GM11168 (cell line): ENCODE measurements around the gene HECTD1.
"Not testable (repeated sequence)": the region's sequence is repeated elsewhere in the genome, so short reads cannot be mapped to it uniquely, and the experiment has no call there.

Experiments used
- in situ Hi-C: fragments of 300-500 bp; cut with MboI; formaldehyde crosslinking; loops from one replicate; pipeline ENCODE4 v1.12.0; 2022; ENCODE audit warnings: low sequenced_read_pairs; ENCODE audit not compliant: unreplicated experiment

The HECTD1 gene

DNA sequence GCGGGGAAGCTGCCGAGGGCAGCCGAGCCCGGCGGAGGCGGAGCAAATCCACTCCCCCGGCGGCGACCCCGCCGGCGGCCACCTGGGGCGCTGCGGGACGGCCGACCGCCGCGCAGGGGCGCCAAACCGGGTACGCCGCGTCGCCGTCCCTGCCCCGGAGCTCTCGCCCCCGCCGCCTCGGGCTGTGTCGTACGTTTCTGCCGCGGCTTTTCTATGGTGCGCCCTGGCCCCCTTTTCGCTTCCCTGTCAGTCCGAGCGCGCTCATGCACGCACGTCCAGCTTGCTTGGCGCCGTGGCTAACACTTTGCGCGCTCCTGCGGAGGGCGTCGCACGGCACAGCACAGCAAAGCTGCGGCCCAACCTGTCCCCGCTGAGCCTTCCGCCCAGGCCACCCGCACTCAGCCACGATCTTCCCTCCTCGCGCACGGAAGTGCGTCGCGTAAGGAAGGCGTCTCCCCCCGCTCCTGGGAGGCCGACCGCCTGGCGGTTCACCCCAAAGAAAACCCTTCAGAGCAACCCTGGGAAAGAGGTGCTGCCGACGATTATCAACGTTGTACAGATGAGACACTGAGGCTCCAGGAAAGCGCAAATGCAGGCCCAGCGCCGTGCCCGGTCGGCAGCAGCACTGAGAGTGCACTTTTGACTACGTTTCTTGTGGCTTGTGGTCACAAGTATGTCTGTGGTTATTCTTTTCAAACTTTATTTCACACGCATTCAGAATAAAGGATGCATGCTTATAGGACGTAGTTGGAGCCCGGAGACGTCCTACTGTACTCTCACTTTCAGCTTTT, at the start of gene HECTD1:
Gene HECTD1 (minus strand): TSS at position 39 of the 791 bp plus-strand sequence. CDS start 1,857 bp downstream, outside the sequence.
- in situ Hi-C loops: no loop called here

DNA sequence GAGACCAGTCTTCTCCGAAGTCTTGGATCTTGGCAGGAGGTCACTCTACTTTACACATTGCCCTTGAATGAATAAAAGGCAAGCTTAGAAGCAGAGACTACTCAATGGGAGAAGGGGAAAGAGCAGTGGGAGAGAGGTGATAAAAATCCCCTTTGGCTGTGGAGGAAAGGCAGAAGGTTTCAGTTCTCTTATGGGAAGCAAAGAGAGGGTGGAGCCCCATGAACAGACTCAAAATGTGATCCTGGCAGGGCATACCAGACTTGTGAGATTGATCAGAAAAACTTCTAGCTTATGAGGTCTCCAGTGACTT, 49.6 kb upstream of the HECTD1 start:
- in situ Hi-C loops: no loop called here

DNA sequence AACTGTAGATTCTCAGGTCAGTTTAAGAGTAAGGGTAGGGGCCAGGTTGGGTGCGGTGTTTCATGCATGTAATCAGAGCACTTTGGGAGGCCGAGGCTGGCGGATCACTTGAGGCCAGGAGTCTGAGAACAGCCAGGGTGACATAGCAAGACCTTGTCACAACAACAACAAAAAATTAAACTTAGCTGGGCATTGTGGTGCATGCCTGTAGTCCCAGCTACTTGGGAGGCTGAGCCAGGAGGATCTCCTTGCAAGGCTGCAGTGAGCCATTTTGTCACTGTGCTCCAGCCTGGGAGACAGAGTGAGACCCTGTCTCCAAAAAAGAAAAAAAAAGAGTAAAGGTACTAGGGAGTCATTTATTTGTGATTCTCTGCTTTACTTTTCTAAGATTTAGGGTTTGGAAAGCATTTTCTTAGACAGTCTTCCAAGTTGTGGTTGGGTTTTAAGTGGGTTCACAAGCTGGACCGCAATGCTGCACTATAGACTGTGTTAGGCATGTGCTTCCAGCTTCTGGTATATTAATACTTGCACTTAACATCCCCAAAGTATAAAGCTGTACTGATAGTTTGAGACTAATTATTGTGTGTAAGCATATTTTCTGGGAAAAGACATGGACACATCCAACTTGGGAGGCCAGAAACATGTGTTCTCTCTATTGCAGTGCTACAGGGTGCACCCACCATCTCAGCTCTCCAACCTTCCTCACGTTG, 49.1 kb upstream of the HECTD1 start:
- in situ Hi-C loops: no loop called here

DNA sequence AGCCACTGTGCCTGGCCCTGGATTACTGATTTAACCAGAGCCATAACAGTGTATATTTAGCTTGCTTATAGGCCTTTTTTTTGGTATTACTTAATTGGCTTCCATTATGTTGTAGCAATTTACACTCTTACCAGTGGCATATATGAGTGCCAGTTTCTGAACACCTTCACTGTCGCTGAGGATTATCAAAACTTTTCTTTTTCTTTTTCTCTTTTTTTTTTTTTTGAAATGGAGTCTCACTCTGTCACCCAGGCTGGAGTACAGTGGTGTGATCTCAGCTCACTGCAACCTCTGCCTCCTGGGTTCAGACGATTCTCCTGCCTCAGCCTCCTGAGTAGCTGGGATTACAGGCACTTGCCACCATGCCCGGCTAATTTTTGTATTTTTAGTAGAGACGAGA, 48.3 kb upstream of the HECTD1 start:
- in situ Hi-C loops: not testable (repeated sequence)

DNA sequence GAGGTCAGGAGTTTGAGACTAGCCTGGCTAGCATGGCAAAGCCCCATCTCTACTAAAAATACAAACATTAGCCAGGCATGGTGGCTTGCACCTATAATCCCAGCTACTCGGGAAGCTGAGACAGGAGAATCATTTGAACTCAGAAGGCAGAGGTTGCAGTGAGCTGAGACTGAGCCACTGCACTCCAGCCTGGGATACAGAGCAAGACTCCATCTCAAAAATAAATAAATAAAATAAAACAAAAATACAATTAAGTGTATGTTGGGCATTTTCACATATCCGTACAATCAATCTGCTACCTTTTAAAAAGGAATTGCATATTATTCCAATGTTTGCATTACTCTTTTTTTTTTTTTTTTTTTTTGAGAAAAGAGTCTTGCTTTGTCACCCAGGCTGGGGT, 47.7 kb upstream of the HECTD1 start:
- in situ Hi-C loops: no loop called here

DNA sequence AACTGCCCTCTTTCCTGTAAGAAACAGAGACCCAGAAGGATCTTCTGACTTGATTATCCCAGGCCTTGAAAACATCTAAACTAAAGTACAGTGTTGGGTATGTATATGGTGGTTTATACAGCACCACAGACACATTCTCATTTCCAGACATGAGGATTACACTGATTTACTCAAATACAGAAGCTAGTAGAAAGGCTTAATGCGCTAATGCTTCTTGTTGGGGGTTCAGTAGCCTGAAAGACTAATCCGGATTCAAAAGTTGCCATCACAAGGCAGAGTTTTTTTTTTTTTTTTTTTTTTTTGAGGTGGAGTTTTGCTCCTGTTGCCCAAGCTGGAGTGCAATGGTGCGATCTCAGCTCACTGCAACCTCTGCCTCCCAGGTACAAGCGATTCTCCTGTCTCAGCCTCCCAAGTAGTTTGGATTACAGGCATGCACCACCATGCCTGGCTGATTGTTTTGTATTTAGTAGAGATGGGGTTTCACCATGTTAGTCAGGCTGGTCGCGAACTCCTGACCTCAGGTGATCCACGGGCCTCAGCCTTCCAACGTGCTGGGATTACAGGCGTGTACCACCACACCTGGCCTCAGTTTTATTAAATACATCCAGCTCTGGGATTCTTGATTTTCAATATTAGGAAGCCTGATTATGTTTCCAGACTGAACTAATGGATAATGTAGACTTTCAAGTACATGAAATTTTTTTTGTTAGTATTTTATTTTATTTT, 46.3 kb upstream of the HECTD1 start:
- in situ Hi-C loops: no loop called here

DNA sequence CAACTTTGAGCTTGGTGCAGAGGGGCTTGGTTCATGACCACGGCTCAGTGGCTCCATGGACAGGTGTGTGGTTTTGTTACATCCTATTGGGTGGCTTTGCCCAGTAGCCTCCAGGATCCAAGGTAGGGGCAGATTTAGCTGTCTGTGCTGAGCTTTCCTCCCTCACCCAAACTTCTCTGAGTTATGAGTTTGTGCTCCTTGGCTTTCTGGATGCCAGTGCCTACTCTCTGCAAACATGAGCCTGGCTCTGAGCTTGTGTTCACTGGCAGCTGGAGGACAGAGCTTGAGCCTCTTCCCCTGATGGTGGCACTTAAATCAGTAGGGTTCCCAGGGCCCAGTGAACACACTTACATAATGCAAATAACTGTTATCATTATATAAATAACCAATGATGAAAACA, 45.3 kb upstream of the HECTD1 start:
- in situ Hi-C loops: no loop called here

DNA sequence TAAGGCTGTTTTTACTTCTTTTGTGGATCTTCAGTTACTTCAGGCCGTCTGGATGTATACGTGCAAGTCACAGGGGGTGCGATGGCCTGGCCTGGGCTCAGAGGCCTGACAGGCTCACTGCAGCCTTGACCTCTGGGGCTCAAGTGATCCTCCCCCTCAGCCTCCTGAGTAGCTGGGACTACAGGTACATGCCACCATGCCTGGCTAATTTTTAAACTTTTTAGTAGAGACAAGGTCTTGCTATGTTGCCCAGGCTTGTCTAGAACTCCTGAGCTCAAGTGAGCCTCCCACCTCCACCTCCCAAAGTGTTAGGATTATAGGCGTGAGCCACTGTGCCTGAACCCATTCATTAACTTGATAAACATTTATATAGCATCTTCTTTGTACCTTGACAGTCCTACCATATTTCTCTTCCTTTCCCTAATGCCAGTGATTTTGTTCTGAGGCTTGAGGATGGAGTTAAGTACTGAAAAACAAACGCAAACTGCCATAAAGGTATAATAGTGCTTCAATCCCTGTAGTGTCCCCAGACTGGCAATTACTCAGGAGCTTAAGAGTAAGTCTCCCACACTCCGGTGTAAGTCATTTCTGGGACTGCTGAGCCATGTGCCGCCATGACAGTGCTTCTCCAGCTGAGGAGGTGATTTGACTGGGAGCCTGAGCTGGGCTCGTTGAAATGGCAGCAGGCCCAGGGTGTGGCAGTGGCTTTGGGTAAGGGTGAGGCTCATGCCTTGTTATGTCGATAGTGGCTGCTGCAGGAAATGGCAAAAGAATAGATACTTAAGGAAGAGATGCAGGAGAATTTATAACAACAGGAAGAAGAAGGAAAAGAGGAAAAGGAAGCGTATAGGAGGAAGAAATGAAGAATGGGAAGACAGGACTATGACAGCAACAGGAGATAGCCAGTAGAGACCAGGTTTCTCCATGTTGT, 43.7 kb upstream of the HECTD1 start:
- in situ Hi-C loops: no loop called here

DNA sequence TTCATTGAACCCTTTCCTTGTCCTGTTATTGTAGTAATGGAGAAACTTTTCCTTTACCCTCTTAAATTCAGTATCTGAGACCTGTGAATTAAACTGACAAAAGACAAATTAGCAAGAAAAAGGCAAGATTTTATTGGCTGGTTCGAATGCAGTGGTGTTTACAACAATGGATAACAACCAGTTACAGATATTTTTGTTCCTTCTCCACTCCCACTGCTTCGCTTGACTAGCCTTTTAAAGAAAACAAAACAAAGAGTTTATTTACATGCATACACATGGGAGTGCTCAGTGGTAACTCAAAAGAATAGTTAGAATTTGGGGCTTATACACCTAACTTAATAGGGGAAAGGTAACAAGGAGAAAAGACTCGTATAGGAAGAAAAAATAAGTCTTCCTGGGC, 37.0 kb upstream of the HECTD1 start:
- in situ Hi-C loops: no loop called here

DNA sequence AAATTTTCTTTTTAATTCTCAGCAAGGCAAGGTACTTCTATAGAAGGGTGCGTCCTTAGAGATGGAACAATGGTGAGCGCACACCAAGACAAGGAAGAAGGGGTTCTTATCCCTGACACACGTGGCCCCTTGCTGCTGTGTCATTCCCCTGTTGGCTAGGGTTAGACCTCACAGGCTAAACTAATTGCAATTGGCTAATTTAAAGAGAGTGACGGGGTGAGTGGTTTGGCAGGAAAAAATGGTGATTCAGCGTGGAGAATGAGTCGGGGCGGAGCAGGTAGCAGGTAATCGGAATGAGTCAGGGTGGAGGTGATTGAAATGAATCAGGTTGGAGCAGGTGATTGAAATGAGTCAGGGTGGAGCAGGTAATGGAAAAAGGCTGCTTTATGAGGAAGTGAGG, 36.3 kb upstream of the HECTD1 start:
- in situ Hi-C loops: no loop called here

DNA sequence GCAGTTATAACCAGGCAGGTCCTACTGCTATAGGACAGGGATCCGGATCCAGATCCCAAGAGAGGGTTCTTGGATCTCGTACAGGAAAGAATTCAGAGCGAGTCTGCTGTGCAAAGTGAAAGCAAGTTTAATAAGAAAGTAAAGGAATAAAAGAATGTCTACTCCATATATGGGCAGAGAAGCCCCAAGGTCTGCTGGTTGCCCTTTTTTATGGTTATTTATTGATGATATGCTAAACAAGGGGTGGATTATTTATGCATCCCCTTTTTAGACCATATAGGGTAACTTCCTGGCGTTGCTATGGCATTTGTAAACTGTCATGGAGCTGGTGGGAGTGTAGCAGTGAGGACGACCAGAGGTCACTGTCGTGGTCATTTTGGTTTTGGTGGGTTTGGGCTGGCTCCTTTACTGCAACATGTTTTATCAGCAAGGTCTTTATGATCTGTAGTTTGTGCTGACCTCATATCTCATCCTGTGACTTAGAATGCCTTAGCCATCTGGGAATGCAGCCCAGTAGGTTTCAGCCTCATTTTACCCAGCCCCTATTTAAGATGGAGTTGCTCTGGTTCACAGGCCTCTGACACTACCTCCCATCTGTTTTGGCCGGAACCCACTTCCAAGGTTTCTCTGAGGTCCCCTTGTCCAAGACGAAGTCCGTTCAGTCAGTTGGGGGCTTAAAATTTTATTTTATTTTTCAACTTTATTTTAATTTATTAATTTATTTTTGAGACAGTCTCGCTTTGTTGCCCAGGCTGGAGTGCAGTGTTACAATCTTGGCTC, 34.8 kb upstream of the HECTD1 start:
- in situ Hi-C loops: not testable (repeated sequence)

DNA sequence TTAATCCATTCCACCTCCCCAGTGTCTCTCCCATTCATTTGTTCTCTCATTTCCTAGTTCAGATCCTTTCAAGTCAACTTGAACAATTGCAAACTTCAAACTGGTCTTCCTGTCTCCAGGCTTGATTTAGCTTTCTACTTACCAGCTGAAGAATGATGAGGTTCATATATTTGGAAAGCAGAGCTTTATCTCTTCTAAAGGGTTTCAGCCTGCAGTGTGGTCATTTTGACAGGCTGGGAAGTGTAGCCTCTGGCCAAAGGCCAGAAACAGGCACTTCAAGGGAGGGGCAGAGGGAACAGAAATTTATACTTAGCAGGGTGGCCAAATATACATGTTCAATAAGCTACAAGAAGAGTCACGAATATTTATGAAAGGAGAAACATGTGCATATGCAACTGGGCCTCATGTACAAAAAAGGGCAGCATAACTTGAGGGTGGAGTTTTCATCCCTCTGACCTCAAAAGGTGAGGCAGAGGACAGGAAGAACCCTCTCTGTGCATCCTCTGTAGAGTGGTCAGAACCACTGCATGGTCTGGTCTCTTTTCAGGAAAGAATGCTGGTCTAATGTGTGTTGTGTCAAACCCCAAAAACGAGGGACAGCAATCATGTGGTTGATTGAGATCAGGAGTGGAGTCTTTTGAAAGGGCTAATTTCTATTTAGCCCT, 34.0 kb upstream of the HECTD1 start:
- in situ Hi-C loops: no loop called here

DNA sequence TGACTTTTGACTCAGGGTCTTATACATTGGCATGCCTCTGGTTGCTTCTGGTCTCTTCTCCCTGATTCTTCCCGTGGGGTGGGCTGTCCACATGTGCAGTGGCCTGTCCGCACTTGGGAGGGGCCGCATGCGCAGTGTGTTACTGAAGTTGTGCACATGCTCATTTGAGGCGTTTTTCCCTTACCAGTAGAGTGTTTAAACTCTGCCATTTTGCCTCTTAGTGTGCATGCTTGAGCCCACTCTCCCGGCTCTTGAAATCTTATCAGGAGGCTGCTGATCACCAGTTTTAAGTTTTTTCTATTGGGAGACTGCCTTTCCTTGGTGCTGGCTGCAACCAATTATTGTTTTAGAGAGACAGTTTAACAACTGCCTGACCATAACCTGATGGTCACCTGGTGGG, 32.1 kb upstream of the HECTD1 start:
- in situ Hi-C loops: no loop called here

DNA sequence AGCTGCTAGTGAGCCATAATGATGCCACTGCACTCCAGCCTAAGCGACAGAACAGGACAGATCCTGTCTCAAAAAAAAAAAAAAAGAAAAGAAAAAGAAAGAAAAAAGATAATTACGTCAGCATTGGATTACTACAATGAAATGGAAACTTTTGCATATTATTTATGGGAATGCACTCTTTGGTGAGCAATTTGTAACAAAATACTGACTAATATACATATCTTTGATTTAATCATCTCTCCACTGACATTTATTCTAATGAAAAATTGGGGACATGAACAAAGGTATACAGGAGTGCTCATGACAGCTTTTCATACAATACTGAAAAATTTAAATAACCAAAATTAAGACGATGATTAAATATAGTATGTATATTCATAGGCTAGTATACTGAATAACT, 27.9 kb upstream of the HECTD1 start:
- in situ Hi-C loops: no loop called here

DNA sequence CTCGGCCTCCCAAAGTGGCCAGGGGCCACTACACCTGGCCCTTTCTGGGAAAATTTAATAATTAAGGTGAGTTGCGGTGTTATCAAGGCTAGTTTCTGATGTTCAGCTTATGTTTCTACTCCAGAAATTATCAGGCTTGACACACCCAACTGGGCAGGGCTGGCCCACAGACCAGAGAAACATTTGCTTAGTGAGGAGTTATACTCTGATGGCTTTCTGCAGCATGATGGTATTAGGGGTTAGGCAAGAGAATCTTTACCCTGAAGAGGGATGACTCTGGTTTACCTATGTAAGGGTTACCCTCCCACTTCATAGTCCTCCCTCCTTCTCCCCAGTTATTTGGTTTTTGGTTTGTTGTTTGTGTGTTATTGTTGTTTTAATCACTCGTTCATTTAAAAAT, 24.5 kb upstream of the HECTD1 start:
- in situ Hi-C loops: no loop called here

DNA sequence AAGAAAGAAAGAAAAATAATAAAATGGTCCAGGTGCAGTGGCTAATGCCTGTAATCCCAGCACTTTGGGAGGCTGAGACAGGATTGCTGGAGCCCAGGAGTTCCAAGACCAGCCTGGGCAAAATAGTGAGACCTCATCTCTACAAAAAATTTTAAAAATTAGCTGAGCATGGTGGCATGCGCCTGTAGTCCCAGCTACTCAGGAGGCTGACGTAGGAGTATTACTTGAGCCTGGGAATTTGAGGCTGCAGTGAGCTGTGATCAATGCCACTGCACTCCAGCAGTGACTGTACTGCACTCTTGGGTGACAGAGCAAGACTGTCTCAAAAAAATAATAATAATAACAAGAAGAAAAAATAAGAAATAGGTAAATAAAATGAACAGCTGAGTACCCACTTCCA, 23.7 kb upstream of the HECTD1 start:
- in situ Hi-C loops: not testable (repeated sequence)

DNA sequence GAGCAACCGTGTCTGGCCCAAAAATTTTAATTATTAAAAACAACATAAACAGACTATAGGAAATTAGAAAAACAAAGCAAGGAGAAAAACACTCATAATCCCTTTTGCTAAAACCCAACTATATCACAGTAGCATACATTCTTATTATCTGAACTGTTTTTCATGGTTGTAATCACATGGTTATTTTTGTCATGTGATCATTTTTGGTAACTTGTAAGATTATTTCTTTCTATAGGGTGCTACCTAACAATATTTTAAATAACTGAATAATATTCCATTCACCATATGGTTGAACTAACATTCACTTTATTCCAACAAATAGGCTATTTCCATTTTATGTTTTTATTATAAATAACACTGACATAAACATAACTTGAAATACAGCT, 23.0 kb upstream of the HECTD1 start:
- in situ Hi-C loops: no loop called here

DNA sequence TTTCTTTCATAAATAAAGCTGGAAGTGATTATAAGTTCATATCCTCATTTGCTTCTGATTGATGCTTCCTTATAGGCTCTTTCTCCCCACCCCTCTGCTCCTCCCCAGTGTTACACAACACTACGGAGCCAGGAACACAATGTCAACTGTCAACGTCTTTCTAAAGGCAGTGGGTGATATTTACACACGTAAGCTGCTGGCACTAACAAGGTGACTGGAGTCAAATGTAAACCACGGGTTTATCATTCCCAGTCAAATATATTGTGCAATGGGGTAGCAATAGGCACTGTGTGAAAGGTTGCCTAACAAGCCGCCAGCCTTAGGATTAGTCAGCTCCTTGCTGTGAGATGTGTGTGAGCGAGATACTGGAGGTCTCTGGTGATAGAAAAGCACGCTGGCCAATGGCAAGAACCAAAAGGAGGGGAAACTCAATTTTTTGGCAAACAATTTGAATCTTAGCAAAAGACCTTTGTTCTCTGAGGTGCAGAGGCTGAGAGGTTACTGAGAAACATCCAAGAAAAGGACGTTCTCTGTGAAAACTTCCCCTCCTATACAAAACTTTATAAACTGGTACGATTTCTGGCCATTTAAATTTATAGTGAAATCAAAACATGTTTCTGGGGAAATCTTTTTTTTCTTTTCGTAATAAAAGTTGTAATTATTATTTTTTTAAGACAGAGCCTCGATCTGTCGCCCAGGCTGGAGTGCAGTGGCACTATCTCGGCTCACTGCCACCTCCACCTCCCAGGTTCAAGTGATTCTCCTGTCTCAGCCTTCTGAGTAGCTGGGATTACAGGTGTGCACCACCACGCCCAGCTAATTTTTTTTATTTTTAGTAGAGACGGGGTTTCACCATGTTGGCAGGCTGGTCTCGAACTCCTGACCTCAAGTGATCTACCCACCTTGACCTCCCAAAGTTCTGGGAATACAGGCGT, 22.3 kb upstream of the HECTD1 start:
- in situ Hi-C loops: no loop called here
